OCI-LY1 (cell line): ENCODE results near the gene MARVELD2.

Experiments used
- CTCF ChIP-seq: fragments of 200-600 bp; sonication (generic), shearing (Covaris generic); IDR thresholded peaks from 2 replicates; pipeline ENCODE4 v1.5.1; 2017; ENCODE audit warnings: mild to moderate bottlenecking, antibody characterized with exemption, low read length, moderate library complexity, mixed read lengths
- EZH2 ChIP-seq: fragments of 200-600 bp; sonication (generic), shearing (Covaris generic); IDR thresholded peaks from 2 replicates; pipeline ENCODE4 v1.8.0; 2017; ENCODE audit warnings: borderline replicate concordance, mixed run types, mild to moderate bottlenecking, antibody characterized with exemption, low read length, moderate library complexity, mixed read lengths

- TF ChIP-seq CTCF (no peak), EZH2 (no peak)
Observed at GRCh38 chr5:69491838-69492390, 77.0 kb downstream of the MARVELD2 start.
